ENCODE results near the gene AOC3.

GRCh38 chr17:42879596-42879985 is 28.6 kb downstream of the AOC3 start:
- no peak for TF ChIP-seq CTCF (IDR thresholded peaks at IDR 0.05)
- TF ChIP-seq POLR2A (IDR thresholded peaks at IDR 0.05) = no peak

Measured in right lobe of liver (tissue), 4 donors.